NCI-H748 treated with DMSO at 0.1 percent for 48 hours (cell line): ENCODE results near the gene HOXA4.

ENCODE experiments used
- DNase-seq: peaks from one replicate; lab custom pipeline; 2025; lab: John Stamatoyannopoulos, UW

Gene HOXA4

DNA sequence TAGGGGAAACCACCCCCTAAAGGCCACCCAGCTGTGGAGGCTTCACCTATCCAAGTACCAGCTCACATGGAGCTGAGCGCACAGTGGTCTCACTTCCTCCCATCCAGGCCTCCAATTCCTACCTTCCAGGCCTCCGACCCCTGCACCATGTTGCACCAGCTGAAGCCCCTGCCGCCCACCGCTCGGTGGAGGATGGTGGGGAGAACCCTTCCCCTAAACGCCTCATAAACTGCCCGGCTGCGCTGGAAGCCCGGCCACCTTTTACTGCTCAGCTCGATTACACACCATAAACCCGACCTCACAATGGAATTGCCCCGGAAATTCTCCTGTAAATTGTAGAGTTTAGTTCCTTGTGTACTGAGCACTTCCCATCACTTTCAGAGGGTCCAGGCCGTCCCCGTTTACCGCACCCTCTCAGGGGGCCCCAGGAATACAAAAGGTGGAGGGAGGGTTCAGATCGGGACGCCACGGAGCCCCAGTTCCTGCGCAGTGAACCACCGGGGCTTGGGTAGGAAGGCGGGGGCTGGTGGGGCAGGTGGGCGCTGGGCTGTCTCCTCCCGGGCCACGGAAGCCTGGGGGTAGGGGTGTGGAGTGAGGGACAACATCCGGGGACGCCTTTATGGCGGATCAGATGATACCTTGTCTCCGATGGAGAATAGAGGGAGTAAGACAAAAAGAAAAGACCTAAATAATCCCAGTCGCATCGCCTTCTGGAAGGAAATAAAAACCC lies 27.3 kb upstream of the HOXA4 start:
- DNase-seq = no peak

DNA sequence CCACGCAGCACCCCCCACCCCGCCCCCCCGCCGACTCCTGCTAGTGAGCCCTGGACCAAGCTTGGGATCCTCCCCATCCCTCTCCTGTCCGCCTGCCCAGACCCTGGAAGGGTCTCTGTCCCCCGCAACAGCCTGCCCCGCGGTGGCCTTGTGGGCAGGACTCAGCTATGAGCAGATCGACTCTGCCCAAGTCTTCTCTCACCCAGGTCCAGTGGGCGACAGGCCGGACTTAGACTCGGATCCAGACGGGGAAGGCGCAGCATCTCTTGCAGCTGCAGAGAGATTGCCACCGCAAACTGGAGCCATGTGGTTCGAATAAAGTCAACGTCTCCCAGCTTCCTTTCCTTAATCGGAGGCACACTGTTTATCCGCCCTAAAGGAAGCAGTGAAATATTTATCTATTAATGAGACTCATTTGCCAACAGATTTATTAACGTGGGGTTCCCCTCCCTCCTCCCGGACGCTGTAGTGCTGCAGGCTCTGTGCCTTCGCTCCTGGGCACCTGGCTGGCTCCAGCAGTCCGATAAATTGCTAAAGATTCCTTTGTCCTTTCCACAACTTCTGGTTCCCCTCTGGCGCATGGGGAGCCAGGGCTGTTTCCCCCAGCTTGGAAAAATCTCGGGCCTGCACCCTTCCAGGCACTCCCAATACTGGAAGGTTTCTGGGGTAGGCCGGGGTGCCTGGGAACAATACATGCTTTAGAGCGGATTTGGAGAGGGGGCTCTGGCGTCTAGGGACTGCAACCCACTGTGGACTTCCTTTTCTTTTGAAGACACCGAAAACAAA lies 26.6 kb upstream of the HOXA4 start:
- DNase-seq = no peak

DNA sequence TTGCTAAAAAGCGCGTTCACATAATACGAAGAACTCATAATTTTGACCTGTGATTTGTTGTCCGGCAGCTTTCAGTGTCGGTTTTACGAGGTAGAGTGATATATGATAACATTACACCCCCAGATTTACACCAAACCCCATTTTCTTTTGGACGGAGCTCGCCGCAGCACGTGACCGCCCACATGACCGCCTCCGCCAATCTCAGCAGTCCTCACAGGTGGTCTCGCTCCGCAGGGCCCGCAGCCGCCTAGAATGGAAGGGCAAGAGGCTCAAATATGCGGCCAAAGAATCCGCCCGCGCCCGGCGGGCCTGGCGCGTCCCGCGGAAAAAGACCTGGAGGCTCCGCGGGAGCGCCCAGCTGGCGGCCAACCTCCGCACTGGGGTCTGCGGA lies 25.9 kb upstream of the HOXA4 start, which contains the start of gene HOXA7:
HOXA7 (minus strand) TSS at position 168 of the 391 bp plus-strand sequence; CDS start at position 38, 130 bp downstream.
- no peak for DNase-seq

DNA sequence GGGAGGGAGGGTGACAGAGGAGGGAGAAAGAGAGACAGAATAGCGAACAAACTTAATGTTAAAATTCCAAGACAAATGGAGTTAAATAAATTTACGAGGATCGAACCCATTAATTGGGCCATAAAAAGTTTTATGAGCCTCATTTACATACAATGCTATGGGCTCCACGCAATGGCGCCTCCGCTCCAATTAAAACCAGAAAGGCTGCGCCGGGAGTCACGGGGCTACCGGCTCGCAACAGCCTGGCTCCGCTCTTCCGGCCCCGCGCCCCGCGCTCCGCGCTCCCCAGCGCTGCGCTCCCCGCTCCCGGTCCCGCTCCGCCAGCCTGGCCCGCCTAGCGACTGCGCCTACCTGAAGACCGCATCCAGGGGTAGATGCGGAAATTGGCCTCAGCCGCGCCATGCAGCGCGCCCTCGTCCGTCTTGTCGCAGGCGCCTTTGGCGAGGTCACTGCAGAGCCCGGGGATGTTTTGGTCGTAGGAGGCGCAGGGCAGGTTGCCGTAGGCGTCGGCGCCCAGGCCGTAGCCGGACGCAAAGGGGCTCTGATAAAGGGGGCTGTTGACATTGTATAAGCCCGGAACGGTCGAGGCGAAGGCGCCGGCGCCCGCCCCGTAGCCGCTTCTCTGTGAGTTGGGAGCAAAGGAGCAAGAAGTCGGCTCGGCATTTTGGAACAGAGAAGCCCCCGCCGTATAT lies 25.4 kb upstream of the HOXA4 start:
- no peak for DNase-seq

DNA sequence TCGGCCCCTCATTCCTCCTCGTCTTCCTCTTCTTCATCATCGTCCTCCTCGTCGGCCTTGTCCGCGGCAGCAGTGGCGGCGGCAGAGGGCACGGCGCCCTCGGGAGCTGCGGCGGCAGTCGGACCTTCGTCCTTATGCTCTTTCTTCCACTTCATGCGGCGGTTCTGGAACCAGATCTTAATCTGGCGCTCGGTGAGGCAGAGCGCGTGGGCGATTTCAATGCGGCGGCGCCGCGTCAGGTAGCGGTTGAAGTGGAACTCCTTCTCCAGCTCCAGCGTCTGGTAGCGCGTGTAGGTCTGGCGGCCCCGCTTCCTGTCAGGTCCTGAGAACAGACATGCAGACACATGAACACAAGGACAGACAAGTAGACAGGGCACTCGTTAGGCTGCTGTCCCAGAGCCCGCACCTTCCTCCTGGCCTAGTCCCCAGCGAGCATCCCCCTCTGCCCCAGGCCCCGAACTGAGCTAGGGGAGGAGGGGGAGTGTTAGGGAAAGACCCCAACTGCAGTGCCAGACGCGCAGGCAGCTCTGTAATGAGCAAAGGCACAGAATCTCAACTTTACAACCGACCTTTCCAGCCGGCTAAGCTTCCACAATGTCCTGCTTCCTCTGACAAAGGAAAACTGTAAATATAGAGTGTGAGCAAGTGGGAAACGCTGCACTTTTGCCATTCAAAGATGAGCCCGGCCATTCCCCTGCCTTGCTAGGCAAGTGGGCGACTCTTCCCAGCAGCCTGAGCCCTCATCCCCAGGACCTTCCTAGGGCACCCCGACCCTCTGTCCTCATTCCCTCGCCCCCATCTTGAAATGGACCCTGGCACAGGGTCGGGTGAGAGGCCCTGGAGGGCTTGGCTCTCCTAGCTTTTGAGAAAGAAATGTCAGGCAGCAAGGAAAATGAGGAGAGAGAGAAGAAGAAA lies 24.6 kb upstream of the HOXA4 start:
- DNase-seq = no peak

DNA sequence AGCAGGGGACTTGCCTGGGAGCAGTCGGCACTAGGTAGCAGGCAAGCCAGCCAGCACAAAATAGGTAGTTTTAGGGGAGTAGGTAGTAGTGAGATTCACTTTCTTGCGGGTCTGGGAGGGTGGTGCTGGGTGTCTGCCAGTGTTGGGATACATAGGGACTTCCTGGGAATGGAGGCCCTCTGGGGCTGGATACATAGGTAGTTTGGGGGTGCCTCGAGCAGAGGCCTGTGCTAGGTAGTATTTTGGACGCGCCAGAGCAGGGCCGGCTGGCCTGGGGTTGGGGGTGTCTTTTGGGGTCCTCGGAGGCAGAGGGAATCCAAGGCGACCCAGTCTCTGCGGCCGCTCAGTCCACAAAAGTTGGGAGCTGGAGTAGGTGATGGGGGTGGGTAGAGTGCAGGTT lies 23.8 kb upstream of the HOXA4 start:
- no peak for DNase-seq

DNA sequence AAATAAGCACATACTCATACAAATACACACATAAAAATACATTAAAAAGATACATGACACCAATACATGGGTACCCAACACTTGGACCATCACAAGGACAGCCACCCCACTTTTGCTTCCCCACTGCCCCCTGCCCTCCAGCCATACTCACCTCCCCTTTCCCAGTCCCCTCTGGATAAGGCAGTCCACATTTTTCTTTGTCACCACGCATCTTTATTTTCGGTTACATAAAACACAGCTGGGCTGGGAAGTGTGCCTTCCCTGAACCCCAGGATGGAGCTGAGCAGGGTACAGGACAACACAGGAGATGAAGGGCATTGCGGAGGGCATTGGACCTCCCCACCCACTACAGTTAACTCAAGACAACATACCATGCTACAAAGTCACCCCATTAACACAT lies 23.0 kb upstream of the HOXA4 start:
- no peak for DNase-seq

DNA sequence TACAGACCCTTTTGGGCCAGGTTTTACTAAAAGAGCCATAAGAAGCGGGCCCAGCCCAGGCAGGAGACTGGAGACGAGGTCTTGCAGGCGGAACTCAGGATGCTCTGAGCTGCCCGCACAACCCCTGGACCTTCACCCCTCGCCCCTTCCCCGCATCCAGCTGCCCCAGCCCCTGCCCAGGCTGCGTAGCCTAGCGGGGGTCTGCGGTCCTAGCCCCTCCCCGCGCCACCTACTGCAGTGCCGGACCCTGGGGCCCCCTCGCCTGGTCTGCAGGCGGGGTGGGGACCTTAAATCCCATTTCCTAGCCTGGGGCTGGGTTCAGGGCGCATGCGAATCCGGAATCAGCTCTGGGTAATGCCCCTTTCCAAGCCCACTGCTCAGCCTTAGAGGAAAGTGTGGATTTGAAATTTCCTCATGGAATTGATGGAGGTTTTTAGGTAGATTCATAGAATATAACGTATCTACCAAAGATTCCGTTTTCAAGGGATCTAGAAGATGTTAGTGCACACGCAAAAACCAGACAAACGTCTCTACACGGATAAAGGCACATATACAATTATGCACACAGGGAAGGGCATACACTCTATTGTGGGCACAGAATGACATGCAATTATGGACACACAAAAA lies 22.4 kb upstream of the HOXA4 start:
- no peak for DNase-seq

DNA sequence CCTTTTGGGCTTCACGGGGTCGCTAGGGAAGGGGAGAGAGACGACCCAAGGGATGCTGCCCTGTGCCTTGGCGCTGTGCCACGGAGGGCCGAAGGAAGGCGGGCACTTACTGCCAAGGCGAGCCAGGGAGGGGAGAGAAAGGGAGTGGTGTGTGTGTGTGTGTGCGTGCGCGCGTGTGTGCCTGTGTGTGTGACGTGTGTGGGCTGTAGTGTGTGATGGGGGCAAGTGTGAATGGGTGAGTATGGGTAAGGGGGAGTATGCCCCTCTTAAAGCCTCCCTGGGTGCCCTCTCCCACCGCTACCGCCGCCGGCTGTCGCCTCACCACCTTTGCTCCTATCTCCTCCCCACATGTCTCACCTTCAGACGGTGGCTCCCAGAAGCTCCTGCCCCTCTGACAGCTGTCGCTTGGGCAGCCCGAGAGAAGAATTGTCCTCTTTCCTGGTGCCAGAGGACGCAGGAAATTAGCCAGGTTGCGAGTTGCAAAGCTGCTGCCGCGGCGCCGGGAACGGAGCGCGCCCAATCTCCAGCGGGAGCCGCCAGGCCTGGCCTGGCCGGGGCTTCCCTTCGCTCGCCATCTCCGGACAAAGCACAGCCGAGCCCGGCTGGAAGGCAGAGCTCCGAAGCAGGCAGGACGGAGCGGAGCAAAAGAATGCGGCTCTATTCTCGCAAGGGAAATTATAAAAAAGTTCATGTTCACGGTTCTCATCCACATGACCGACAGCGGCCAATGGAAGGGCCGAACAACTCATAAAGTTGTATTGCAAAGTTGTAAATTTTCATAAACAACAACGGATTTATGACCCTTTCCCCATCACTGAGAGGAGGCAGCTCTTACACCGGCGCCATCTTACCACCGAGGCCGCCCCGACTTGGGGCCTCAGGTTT lies 21.6 kb upstream of the HOXA4 start, which contains the start of gene HOXA3:
HOXA3 (minus strand) TSS at position 653 of the 885 bp plus-strand sequence. CDS start 41,943 bp downstream, outside the sequence.
- DNase-seq = no peak

DNA sequence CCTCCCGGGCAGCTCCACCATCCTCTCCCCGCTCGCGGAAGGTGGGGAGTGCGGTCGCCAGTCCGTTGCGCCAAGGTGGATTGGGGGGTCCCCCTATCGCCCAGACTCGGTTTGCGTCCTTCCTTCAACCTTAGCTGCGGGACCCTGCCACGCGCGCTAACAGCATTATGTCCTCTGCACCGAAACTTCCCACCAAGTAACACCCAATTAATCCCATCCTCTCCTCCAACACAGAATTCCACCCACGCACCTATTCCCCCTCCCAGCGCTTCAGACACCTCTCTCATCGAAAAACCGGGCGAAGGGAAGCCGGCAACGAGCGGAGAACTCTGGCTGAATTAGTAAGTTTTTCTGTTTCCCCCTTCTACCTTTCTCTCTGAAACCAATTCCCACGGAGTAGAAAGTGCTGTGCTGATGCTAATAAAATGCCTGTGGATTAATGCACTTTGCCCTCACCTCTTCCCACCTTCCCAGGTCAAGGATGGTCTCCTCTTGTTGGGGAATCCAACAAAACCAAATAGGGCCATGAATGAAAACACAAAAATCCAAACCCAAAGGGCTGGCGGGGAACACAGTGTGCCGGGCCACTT lies 20.9 kb upstream of the HOXA4 start:
- no peak for DNase-seq

DNA sequence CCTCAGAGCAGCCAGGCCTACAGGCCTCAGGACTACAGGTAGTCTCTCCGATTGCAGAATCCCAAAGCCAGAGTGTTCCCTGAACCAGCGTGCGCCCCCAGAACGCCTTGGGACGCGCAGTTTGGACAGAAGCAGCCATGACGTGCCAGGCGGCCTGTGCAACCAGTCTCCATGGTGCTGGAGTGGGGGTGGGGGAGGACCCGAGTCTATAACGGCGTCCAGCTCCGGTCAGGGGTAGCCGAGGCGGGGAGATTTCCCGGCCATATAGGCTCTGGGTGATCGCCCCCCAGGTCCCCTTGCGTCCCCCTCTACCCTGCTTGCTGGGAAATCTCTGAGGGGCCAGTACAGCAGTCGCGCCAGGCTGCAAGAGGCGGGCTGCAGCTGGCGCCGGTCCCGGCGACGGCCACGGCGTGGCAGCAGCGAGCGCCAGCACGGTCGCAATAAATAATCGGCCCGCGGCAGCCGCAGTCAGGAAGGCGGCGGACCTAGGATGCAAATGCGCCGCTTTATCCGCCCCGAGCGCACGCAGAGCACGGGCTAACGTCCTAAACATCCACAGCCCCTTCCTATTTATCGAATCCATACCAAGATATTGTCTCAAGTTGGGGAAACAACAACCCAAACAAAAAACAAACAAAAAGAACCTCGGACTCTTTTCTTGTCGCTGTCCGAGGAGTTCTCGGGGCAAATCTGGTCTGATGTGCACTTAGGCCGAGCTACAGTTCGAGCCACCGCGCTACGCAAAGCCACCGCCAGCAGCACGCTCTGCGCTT lies 20.2 kb upstream of the HOXA4 start:
- peak; percentile 60 for DNase-seq

DNA sequence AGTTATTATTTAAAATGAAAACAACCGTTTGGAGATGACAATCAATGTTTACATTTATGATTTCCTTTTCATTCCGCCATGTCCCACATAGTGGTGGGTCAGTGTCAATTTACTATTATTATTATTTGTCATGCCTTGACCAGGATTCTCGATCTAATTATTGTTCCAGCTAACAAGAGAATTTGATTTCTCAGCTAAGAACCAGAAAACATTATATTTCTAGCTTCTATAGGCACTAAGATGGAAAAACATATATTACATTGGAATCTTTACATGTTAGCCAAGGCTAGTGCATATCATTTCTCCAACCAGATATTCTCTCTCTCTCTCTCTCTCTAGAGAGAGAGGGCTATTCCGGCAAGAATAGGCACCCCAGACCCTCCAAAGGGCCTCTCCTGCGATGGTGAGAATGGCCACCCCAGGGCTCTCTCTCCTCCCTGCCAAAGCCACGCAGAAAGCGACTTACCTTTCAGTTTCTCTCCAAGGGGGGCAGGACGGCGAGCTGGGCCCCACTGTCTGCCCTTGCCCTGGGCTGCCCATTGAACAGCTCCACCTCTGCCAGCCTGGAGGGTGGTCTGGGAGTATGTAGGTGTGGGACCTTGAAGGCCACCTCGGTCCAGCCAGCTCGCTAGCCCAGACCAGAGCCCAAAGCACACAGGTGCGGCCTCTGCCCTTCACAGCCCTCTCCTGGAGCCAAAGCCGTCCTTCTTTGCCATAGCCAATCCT lies 19.4 kb upstream of the HOXA4 start:
- no peak for DNase-seq

DNA sequence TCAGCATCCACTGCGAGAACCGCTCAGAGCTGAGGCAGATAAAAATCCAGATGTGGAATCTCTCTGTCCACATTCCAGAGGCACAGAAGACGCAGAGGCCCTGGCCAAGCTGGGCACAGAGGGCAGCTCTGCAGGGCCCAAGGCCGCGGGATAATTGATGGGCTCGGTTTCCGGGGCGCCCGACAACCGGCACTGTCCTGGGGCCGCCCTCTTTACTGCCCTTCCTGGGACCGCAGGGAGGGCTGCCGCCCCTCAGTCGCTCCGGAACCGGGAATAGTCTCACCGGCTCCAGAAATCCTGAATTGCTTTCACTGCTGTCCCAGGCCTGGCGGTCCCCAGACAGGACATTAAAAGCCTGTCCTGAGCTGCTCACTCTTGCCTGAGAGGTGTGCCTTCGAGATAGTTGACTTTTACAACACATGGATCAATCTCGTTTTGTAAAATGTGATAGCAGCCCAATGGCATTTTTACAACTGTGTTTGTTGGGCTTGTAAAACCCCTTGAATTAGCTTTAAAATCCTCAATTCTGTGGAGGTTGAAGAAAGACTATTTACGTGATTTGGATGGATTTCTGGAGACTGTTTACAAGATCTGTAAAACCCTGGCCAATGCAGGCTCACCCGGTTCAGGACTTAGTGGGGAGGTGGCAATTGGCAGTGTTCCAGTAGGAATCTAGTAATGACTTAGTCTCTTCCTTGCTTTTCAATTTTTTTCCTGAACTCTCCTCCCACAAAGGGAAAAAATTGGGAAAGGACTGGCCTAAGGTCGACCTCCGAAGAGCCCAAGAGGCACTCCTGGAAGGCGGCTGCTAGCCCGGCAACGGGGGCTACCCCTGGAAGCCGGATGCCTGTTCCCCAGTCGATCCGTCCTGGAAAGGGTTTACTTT lies 18.4 kb upstream of the HOXA4 start:
- no peak for DNase-seq

DNA sequence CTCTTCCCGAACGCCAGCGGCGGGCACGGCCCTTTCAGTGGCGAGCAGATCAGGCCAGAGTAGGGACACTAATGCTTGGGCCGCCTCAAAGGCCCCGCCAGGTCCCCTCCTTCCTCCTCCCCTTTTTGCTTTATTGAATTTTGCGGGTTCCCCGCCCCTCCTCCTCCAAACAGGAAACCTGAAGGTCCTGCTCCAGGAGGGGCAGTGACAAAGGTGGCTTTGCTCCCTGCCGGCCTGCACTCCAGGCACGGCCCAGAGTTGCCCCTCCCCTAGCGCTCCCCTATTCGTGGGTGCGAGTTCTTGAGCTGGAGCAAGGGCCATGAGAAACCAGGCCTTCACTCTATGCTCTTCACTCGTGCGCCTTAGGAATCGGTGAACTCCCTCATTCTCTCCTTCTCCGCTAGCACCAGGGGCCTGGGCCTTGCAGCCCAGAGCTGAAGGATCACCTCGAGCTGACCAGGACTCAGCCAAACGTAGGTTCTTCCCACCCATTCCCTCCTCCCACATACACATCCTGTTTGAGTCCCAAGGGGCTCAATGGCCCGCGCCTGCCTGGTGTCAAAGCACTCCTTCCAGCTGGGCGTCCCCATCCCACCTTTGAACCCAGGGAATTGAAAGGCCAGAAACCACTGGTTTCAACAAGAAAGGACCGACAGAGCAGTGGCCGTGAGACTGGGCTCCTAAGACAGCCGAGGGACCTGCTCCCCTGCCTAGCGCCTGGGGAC lies 17.6 kb upstream of the HOXA4 start:
- DNase-seq = no peak

DNA sequence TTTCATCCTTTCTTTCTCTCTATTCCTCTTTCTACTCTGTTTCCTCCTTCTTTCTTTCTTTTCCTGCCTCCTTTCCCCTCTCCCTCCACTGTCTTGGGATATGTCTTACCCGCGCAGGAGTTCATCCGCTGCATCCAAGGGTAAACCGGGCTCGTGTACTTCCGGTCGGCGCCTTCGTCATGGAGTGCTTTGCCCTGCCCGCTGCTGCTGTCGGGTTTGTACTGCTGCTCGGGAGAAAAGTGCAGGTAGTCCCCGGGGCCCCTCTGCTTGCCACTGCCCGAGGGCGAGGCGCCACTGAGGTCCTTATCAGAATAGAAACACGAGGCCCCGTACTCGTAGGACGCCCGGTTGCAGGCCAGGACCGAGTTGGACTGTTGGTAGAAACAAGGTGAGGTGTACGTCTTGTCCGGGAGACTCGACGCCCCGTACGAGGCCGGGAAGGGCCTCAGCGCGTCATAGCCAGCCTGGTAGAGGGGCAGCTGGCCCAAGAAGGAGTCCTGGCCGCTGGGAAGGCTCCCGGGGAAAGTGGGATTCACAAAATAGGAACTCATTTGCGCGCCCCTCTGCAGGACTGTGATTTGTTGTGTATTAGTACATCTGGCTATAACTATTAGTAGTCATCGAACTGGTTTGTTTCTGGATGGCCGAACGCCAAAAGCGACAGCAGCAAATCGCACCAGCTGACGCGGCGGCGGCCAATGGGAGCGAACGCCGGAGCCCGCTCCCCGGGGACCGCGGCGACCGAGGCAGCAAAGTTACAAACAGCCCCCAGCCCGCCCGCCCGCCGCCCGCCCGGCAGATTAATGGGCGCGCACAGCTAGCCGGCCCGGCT lies 16.9 kb upstream of the HOXA4 start, which contains the start of gene HOXA6:
HOXA6 (minus strand) TSS at position 576 of the 832 bp plus-strand sequence; CDS start at position 551, 25 bp downstream.
- DNase-seq = peak; percentile 61
